Thyroid gland (tissue), 4 donors: ENCODE data around the gene CCND3.

Experiments used
- POLR2A ChIP-seq, 2 donors: fragments of 450-650 bp; IDR thresholded peaks; one replicate each; pipeline ENCODE4 v1.6.1; 2017; ENCODE audit warnings: antibody characterized with exemption in 2 of 2, mild to moderate bottlenecking in 2 of 2, moderate library complexity in 1 of 2
- TF ChIP-seq, protein P1 (sequence below), 6 experiments: fragments of 200-600 bp in 3 of 6; fragments of 450-650 bp in 3 of 6; sonication (generic) in 3 of 6; IDR thresholded peaks; one replicate each; pipeline ENCODE4 v1.5.1; 2016 to 2019; ENCODE audit warnings: antibody characterized with exemption in 6 of 6, mild to moderate bottlenecking in 2 of 6, inconsistent platforms in 1 of 6, moderate library complexity in 1 of 6

DNA sequence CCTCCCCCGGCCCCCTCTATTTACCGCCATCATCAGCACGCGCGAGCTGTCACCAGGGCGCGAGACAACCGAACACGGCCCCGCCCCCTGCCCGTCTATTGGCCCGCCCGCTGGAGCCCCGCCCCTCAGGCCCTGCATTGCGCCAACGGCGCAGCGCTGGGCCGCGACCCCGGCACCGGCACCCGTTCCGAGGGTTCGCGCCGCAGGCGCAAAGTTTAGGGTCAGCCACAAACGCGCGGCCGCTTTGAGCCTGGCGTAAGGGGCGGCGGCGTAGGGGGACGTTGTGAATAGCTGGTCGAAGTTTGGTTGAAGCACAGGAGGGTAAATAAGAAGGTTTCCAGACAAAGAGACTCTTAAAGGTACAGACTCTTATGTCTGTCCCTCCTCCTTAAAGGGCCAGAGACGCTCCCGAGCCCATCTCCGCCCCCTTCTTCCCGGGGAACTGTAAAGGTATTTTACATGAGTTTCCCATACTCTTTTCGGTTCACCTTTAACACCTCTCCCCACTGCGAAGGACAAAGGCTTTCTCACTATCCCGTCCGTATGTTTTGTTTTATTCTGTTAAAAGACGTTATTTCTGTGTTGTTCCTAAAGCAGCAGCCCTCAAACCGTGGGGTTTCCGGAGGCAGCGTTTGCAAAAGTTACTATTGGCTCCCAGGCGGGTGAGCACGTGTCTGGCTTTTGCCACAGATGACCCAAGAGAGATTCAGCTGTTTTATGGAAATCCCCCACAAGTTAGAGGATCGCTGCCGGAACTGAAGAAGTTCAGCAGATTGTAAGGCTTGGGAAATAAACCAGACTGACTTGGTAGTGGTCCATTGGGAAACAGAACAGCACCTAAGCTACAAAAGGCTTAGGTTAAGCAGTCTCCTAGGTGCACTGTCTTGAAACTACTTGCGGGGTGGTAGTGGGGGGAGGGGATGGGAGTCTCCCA, 46.0 kb downstream of the CCND3 start, which contains the start of gene USP49:
- TF ChIP-seq, protein P1, sequence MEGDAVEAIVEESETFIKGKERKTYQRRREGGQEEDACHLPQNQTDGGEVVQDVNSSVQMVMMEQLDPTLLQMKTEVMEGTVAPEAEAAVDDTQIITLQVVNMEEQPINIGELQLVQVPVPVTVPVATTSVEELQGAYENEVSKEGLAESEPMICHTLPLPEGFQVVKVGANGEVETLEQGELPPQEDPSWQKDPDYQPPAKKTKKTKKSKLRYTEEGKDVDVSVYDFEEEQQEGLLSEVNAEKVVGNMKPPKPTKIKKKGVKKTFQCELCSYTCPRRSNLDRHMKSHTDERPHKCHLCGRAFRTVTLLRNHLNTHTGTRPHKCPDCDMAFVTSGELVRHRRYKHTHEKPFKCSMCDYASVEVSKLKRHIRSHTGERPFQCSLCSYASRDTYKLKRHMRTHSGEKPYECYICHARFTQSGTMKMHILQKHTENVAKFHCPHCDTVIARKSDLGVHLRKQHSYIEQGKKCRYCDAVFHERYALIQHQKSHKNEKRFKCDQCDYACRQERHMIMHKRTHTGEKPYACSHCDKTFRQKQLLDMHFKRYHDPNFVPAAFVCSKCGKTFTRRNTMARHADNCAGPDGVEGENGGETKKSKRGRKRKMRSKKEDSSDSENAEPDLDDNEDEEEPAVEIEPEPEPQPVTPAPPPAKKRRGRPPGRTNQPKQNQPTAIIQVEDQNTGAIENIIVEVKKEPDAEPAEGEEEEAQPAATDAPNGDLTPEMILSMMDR (IDR thresholded peaks at IDR 0.05) = no peak
- TF ChIP-seq POLR2A (IDR thresholded peaks at IDR 0.05) = peak in 1 of 2 donors; percentile 46
